Choroid plexus epithelial cell (primary cell): ENCODE results near the gene MTFMT.
"Not testable (repeated sequence)": the region's sequence is repeated elsewhere in the genome, so short reads cannot be mapped to it uniquely, and the experiment has no call there.

ENCODE experiments used
- DNase-seq: peaks from one replicate; pipeline ENCODE4 v3.0.0-alpha.2; 2010; ENCODE audit warnings: low read depth
- H3K4me3 ChIP-seq: 2 replicates; pipeline ENCODE4 v1.5.1; 2011; ENCODE audit warnings: low read depth, mild to moderate bottlenecking, control low read depth, low read length, moderate library complexity
- CTCF ChIP-seq: conservative IDR thresholded peaks from 2 replicates; pipeline ENCODE4 v1.5.1; 2011; ENCODE audit warnings: low read depth, mild to moderate bottlenecking, control low read depth, inconsistent platforms, low read length, moderate library complexity

Gene MTFMT

GRCh38 chr15:65044724-65045481, 15.5 kb upstream of the MTFMT start, which contains the start of gene SLC51B:
TSS of gene SLC51B (plus strand) at chr15:65045387. CDS start at chr15:65050005, 4,618 bp downstream.
- no peak within 1 kb of the TSS for H3K4me3 ChIP-seq
- no peak for TF ChIP-seq CTCF
- DNase-seq, result peak; percentile 50

GRCh38 chr15:65044218-65044617, 14.8 kb upstream of the MTFMT start:
- H3K4me3 ChIP-seq, result not testable (repeated sequence)
- peak; percentile 59 for DNase-seq

GRCh38 chr15:65042776-65043327, 13.4 kb upstream of the MTFMT start:
- no peak for DNase-seq

GRCh38 chr15:65041787-65042186, 12.3 kb upstream of the MTFMT start:
- no peak overlapping the region for H3K4me3 ChIP-seq
- TF ChIP-seq CTCF, result no peak
- no peak for DNase-seq

More at GRCh38 chr15:65042776-65043327, 13.4 kb upstream of the MTFMT start:
- H3K4me3 ChIP-seq, result no peak overlapping the region
- TF ChIP-seq CTCF, result no peak

- no peak overlapping the region for H3K4me3 ChIP-seq
- TF ChIP-seq CTCF, result no peak
- no peak for DNase-seq
These were observed 11.0 kb upstream of the MTFMT start for GRCh38 chr15:65040461-65040860.

- TF ChIP-seq CTCF, result no peak
- no peak for DNase-seq
- no peak overlapping the region for H3K4me3 ChIP-seq
These were observed 9.4 kb upstream of the MTFMT start for GRCh38 chr15:65038836-65039235.

- H3K4me3 ChIP-seq, result no peak overlapping the region
- DNase-seq, result no peak
- TF ChIP-seq CTCF, result no peak
These were observed 9.0 kb upstream of the MTFMT start for GRCh38 chr15:65038428-65038827.
